HL-60/S4 treated with phorbol 12-myristate 13-acetate at 8.2 ng/mL for 4 days and 3 days (cell line): ENCODE data around the gene BABAM2.
"Not testable (repeated sequence)": the region's sequence is repeated elsewhere in the genome, so short reads cannot be mapped to it uniquely, and the experiment has no call there.

Experiments used
- in situ Hi-C: fragments of 300-500 bp; cut with MboI; formaldehyde crosslinking; loops from 2 replicates; pipeline ENCODE4 v1.15.0; 2022; ENCODE audit warnings: low sequenced_read_pairs

The BABAM2 gene

DNA sequence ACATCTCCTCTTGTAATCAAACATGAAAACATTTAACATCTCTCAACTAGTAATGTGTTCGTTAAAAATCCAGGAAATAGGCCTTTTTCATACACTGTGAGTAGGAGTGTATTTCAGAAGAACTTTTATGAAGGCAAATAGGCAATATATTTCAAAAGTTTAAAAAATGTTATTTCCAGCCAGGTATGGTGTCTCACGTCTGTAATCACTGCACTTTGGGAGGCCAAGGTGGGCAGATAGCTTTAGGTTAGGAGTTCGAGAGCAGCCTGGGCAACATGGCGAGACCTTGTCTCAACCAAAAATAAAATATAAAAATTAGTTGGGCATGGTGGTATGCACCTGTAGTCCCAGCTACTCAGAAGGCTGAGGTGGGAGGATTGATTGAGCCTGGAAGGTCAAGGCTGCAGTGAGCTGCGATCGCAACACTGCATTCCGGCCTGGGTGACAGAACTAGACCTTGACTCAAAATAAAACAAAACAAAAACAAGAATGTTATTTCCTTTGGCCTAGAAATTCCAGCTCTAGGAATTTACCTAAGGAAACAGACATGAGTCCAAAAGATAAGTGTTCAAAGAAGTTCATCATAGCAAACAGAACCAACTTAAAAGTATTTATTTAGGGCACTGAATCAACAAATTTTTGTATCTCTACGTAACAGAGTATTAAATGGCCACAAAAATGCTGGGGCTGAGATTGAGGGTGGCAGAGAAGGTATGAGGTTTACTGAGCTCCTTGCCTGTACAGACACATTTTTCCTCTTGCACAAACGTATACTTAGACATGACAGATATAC lies 15.2 kb upstream of the BABAM2 start:
- in situ Hi-C loops = no loop called here

DNA sequence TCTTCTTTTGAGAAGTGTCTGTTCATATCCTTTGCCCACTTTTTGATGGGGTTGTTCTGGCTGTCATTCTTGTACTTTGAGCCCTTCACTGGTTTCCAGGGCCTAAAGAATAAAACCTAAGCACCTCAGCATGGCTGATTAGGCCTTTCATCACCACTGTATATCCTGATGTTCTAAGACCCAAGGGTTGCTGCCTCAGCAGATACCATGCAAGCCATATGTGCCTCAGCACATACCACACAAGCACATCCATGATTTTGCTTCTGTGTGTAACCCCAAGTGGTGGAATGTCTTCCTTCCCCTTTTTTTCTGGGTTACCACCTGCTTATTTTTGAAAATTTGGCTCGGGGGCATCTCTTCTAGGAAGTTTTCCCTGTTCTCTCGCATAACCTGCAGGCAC lies 11.7 kb upstream of the BABAM2 start:
- in situ Hi-C loops = no loop called here

DNA sequence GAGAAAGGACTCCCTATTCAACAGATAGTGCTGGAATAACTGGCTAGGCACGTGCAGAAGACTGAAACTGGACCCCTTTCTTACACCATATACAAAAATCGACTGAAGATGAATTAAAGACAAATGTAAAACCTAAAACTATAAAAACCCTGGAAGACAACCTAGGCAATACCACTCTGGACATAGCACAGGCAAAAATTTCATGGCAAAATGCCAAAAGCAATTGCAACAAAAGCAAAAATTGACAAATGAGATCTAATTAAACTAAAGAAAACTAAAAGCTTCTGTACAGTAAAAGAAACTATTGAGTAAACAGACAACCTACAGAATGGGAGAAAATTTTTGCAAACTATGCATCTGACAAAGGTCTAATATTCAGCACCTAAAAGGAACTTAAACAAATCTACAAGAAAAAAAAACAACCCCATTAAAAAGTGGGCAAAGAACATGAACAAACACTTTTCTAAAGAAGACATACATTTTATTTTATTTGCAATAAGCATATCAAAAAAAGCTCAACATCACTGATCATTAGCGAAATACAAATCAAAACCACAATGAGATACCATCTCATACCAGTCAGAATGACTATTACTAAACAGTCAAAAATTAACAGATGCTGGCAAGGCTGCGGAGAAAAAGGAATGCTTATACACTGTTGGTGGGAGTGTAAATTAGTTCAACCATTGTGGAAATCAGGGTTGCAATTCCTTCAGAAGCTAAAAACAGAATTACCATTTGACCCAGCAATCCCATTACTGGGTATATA lies 8.5 kb upstream of the BABAM2 start:
- in situ Hi-C loops = not testable (repeated sequence)

DNA sequence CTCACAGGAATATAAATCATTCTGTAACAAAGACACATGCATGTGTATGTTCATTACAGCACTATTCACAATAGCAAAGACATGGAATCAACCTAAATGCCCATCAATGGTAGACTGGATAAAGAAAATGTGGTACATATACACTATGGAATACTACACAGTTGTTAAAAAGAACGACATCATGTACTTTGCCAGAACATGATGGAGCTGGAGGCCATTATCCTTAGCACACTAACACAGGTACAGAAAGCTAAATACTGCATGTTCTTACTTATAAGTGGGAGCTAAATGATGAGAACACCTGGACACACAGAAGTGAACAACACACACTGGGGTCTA lies 8.0 kb upstream of the BABAM2 start:
- in situ Hi-C loops = not testable (repeated sequence)

DNA sequence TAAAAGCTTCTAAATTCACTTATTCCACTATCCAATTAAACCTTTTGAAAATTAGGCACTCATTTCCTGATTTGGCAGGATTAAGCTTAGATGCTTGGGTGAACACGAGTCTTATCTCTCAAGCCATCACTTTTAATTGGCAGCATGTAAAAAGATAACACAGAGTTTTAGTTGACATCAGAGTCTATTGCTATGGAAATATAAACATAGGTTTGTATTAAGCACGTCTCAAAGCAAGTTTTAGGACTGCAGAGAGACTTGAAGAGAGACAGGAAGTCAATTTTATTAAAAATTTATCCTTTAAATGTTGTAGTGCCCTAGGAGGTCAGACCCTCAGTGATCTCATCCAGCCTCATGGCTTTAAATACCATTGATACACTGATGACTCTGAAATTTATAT lies 5.9 kb upstream of the BABAM2 start:
- in situ Hi-C loops = no loop called here

DNA sequence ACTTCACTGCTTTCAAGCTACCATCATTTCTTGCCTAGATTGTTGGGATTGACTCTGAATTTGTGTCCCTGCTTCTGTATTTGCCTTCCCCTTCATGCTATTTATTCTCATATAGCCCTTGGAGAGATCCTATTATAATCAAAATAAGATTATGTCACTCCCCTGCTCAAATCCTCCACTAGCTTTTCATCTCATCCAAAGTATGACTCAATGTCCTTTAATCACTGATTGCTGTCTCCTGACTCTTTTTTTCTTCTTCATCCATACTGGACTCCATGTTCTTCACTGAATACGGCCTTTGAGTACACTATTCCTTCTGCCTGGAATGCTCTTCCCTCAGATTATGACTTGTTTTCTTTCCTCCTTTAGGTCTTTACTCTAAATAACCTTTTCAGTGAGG lies 5.3 kb upstream of the BABAM2 start:
- in situ Hi-C loops = no loop called here

DNA sequence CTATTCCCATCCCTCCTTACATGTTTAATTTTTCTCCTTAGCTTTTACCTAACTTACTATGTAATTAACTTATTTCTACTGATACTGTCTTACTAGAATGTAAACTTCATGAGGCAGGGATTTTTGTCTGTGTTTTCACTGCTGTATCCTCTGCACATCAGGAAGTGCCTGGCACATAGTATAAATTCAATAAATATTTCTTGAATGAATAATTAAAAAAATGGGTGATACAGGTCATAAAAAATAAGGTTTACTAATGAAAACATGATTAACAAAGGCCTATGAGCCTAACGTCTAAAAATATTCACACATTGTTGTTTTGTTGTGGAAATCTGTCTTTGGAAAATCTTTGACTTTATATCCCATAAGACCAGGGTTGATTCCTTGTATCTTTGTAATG lies 4.9 kb upstream of the BABAM2 start:
- in situ Hi-C loops = no loop called here

DNA sequence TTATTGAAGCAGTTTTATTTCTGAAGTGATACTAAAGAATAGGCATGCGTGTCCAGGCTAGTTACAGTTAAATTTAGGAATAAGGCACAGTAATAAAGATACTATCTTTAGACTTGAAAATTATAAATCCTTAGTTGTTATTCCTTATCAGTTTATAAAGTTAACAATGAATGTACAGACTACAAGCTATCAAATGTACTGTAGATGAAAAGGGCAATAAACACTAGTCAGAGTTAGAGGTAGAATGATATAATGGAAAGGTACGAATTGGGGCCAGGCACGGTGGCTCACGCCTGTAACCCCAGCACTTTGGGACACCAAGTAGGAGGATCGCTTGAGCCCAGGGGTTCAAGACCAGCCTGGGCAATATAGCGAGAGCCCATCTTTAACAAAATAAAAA lies 4.2 kb upstream of the BABAM2 start:
- in situ Hi-C loops = no loop called here

DNA sequence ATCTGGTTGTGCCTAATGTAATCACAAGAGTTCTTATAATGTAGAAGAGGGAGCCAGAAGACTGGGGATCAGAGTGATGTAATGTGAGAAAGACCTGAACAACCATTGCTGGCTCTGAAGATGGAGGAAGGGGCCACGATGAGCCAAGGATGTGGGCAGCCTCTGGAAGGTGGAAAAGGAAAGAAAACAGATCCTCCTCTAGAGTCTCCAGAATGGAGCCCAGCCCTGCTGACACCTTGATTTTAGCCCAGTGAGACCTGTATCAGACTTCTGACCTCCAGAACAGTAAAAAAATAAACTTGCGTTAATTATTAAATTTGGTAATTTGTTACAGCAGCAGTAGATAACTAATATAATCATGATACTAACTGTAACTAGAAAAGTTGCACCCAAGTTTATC lies 3.4 kb upstream of the BABAM2 start:
- in situ Hi-C loops = no loop called here

DNA sequence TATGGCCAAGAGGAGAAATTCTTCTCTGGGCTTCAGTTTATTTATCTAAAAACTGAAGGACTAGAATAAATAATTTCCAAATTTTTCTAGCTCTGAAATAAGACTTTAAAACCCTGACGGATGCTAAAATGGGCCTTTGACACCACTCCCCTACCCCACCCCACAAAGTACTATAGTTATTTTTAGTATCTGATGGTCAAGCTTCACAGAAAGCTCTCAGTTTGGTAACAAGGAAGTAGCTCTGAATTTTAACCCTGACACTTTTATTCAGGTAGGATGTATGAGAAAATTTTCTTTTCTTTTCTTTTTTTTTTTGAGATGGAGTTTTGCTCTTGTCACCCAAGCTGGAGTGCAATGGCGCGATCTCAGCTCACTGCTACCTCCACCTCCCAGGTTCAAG lies 2.7 kb upstream of the BABAM2 start:
- in situ Hi-C loops = no loop called here

DNA sequence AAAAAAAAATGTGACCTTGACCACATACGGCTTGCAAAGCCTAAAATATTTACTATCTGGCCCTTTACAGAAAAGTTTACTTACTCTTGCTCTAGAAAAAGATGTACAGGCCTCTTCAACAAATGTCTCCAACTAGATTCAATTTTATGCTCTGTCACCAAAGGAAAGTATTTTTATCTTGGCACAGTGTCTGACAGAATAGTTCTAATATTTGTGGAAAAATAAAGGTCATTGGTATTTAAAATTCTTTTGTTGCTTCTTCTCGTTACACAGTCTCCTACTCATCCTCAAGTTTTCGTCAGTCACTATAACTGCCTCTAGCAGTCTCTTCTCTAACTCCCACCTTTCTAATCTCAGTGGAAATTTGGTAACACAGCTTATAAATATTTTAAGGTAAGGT lies 1.7 kb upstream of the BABAM2 start:
- in situ Hi-C loops = no loop called here

DNA sequence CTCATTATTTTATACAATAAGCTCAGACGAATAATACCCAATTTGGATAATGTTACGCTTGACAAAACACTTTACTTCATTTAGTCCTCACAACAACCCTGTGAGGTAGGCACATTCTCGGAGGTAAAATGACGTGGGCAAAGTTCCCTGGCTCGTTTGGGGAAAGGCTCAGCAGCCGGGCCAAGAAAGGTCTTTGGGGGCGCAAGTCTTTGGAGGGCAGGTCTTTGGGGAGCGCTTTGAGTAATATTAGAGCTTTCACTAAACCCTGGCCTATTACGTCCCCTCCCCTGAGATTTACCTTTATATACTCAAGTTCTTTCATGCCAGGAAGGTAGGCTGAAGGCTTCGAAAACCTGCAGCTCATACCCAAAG lies 769 bp upstream of the BABAM2 start:
- in situ Hi-C loops = no loop called here

DNA sequence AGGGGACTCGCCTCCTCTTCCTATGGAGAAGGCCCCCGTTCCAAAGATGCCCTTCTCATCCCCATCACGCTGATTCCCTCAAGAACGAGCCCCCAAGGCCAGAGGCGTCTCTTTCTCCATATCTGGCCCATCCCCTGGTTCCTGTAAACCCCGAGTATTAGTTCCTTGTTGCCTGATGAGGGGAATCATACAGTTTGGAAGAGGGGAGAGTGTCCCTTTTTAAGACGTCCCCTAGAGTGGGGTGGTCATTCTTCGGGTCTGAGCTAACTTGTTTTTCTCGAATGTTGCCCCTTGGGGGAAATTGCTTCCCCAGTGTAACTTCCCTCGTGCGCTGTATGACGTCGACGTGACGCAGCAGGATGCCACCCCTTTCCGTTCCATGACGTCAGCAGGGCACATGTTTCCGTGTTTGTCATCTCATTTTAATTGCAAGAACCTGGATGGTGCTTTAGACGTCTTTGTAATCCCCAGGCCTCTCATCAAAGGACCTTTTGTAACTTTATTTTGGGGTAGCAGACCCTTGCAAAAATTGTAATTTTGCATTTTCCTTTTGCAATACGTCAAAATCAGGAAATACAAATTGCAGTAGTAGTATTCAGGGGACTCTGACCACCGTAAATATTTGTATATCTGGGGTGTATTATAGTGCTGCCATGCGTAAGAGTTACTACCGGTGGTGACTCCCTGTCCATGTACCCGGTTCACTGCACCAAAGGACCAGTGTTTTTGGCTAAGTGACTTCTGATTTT lies 569 bp downstream of the BABAM2 start:
- in situ Hi-C loops = no loop called here

DNA sequence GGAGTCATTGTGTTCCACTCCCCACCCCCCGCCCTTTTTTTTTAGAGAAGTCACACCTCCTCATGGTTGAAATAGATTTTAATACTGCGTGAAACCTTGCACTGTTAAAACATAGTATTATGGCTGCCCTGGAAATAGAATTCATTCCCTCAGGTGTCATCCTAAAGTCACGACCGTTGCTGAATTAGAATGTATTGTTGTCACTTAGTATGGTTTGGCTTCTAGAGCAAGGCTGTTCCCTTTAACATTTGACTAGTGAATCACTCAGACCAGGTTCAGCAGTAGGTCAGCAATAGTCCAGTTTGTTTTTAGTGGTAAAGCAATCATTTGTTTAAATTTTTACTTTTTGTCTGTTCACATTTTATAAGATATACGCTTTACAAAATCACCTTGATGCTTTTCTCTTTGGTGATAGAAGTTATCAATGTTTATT lies 1.2 kb downstream of the BABAM2 start:
- in situ Hi-C loops = no loop called here

DNA sequence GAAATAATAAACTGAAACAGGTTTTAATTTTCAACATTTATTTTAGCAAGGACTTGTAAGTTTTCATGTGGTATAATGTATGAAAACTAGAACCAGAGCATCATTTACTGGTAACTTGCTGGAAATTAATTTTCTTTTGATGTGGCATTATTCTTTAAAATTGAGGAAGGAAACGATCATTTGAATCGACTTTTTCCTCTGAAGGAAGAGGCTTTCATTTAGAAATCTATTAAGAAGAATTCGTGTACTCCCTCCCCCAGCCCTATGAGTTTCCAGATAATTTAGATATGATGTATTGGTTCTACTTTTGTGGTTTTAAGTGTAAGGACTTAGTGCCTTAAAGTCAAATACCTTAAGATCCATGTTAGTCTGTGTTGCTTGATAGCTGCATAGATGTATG lies 2.5 kb downstream of the BABAM2 start:
- in situ Hi-C loops = no loop called here

DNA sequence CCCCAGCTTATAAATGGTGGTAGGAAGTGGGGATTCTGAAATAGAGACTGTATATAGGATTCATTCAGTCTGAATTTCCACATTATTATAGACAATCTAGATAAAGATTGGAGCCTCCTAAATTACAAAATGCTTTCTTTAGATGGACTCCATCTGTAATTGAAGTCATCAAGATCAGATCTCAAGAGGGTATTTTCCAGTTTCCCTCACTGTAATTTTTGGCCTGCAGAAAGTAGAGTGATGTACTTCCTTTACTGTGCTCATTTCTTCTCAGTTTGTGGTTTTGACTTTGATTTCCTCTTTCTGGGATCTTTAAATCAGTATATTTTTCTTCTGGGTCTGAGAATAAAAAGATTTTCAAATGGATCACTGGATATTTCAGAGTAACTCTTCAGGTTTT lies 7.2 kb downstream of the BABAM2 start:
- in situ Hi-C loops = no loop called here

DNA sequence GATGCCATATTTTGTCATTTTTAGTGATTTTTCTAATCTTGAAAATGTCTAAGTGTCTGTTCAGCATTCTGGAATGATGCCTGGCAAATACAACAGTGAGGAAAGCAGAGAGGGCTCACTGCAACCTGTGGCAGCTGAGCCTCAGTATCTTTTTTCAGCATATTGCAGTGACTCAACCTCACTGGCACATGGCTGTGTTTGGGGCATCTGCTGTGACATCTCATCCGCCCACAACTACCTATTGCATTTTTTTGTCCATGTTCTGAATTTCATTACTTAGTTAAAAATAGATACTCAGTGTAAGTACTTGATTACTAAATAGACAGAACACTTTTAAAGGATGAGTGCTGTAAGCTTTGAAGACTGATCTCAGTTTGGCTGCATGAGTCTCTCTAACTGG lies 10.7 kb downstream of the BABAM2 start:
- in situ Hi-C loops = no loop called here

DNA sequence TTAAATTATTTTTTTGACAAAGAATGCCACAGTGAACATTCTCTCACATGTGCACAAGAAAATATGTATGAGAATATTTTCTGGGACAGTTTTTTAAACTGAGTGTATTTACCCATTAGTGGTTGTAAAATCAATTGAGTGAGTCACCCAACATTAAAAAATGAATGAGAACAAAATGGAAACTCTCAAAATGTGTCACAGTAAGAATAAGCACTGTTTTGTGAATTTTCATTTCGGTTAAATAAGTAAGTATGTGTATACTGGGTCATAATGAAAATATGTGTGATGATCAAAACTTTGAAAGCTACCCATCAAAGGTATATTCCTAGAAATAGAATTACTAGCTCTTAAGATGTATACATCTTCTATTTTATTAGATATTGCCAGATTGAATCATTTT lies 11.6 kb downstream of the BABAM2 start:
- in situ Hi-C loops = no loop called here

DNA sequence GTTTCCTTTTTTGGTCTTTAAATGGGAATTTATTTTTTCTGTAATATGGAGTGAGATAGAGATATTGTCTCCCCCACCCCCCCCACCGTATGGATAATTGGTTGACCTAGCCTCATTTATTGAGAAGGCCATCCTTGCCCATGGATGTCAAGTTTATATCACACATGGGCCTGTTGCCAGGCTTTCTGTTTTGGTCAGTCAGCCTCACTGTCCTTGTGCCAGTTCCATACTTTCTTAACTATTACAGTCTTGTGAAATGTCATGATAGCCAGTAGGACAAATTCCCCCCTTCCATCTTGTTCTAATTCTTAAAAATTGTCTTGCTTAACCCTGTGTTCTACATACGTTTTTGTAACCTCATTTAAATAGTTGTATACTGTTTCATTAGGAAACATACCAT lies 12.5 kb downstream of the BABAM2 start:
- in situ Hi-C loops = no loop called here

DNA sequence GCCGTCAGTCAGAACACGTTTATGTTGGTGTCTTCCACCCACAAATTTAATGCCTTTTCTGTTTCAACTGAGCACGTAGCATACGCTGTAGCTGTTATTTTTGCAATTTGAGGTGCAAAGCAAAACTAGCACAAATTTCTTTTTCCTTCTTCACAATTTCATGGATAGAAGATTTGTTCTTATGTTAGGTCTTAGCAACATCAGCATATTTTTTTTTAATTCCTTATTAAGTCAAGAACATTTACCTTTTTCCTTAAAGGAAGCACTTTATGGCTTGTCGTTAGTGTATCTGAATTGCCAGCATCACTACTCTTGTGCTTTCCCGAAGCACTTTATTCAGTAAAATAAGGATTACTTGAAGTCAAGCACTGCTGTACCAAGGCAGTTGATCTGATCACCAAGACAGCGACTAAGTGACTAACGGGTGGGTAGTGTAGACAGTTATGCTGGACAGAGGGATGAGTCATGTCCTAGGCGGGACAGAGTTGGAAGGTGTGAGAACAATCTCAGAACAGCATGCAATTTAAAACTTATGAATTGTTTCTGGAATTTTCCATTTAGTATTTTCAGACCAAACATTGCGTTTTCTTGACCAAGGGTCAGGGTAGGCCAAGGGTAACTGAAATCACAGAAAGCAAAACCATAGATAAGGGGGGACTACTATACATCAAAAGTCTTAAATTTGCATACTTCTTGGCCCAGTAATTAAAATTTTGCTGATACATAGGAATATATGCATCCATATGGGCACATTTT lies 13.3 kb downstream of the BABAM2 start:
- in situ Hi-C loops = no loop called here

DNA sequence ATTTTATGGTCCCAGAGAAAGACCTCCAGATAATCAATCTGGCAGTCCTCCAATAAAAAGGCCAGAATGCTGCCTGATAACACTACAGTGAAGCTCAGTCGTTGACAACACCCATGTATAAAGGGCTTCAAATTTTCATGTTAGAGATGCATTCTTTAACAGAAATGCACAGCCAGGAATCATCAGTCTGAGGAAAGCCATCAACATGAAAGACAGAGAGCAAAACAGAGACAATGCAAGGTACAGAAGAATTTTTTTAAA lies 13.8 kb downstream of the BABAM2 start:
- in situ Hi-C loops = no loop called here

DNA sequence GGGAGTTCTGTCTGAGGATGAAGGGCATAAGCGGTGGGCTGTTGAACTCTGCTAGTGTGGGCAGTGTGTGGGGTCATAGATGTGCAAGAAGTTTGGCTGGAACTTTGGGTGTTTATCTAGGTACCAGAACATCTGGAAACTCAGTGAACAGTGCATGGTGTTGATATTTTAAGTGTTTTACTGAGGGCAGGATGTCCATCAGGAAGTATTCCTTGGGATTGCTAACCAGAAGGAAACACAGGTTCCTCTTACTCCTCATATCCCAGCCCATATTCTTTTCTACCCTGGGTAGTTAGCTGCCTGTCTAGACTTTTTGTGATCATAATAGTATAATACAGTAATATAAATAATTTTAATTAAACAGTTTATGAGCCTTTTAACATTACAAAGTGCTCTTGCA lies 15.5 kb downstream of the BABAM2 start:
- in situ Hi-C loops = no loop called here
